COLO668 (cell line): ENCODE data around the gene MAGI1.

Experiments
- DNase-seq: peaks from one replicate; lab custom pipeline; 2025; ENCODE audit not compliant: unreplicated experiment; lab: John Stamatoyannopoulos, UW

The MAGI1 gene

GRCh38 chr3:65674226-65674625 is 364.5 kb downstream of the MAGI1 start:
- DNase-seq: no peak

DNA sequence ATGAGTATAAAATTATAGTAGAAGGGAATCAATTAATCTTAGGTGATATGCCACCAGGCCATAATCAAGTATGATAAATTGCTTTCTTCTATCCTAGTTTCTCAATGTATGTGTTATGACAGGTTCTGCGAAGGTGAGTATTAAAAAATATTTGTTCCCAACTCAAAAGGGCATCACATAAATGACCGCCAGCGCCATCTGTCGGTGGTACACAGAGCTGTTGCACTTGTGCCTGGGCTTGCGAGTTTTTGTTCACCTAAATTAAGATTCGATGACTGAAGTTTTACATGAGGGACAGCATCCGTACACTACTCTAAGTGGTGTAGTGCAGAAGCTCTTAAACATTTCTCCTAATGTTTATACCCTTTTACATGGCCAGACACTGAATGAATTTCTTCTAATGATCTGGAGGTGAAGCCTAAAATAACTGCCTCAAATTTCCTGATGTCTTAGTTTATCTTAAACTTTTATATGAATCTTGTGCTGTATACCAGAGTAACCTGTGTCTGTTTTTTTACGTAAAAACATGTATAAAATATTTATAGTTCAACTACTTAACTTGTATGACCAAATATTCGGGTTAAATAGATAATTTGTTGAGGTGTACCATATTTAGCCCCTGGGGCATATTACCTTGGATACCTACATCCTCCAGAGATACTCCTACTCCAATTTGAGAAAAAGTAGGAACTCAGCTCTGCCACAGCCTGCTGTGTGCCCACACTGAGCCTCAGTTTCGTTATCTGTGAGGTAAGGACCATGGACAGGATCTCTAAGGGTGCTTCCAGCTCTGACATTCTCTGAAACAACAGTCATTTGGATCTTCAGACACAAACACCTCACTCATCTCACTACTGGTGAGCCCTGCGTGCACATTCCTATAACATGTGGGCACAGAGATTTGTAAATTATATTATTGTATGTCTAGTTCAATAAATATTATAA is 365.6 kb downstream of the MAGI1 start:
- peak; percentile 42 for DNase-seq

GRCh38 chr3:65672061-65672460 is 366.7 kb downstream of the MAGI1 start:
- no peak for DNase-seq

GRCh38 chr3:65671004-65671403 is 367.7 kb downstream of the MAGI1 start:
- DNase-seq: no peak

DNA sequence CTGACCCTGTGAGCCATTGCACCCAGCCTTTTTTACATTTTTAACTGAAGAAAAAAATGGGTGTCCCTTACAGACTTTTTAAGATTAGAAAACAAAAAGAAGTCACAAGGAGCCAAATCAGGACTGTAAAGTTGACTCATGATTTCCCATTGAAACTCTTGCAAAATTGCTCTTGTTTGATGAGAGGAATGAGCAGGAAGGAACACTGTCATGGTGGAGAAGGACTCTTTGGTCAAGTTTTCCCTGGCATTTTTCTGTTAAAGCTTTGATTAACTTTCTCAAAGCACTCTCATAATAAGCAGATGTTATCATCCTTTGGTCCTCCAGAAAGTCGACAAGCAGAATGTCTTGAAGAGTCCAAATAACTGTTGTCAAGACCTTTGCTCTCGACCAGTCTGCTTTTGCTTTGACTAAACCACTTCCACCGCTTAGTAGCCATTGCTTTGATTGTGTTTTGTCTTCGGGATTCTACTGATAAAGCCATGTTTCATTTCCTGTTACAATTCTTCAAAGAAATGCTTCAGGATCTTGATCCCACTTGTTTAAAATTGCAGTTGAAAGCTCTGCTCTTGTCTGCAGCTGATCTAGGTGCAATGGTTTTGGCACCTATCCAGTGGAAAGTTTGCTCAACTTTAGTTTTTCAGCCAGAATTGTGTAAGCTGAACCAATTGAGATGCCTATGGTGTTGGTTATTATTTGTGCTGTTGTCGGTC is 369.4 kb downstream of the MAGI1 start:
- DNase-seq: no peak

- DNase-seq: no peak
Measured at GRCh38 chr3:65667963-65668362, 370.8 kb downstream of the MAGI1 start.

GRCh38 chr3:65666448-65667091 is 372.1 kb downstream of the MAGI1 start:
- no peak for DNase-seq

DNA sequence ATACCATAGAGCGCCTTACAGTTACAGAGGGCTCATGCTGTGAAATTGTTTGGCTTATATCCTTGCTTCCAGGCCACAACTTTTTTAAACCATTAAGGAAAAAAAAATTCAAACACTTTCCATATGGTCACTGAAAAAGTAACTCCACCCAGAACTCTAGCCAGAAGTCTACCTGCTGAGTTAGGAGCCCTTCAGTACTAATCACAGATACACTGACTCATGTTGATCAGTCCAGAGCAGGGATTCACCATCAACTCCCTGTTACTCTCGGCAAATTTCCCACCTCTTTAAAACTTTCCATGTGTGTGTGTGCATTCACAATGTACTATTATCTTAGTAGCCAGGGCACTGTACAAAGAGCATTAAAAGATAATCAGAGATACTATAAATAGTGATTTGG is 372.8 kb downstream of the MAGI1 start:
- DNase-seq: no peak

GRCh38 chr3:65664931-65665330 is 373.8 kb downstream of the MAGI1 start:
- DNase-seq: no peak

DNA sequence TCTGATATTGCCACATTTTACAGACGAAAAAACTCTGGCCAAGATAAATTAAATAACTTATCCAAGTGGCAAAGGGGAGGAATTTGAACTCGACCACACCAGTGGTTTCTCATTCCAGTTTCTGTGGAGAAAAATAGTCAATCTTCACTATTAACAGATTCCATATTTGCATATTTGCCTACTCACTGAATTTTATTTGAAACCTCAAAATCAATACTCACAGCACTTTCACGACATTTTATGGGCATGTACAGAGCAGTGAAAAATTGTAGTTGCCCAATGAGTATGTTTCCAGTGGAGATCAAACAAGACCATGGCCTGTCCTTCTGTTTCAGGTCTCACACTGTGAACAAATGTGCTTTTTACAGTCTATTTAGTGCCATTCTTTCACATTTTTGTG is 374.3 kb downstream of the MAGI1 start:
- DNase-seq: no peak

GRCh38 chr3:65662095-65662494 is 376.6 kb downstream of the MAGI1 start:
- DNase-seq: no peak

DNA sequence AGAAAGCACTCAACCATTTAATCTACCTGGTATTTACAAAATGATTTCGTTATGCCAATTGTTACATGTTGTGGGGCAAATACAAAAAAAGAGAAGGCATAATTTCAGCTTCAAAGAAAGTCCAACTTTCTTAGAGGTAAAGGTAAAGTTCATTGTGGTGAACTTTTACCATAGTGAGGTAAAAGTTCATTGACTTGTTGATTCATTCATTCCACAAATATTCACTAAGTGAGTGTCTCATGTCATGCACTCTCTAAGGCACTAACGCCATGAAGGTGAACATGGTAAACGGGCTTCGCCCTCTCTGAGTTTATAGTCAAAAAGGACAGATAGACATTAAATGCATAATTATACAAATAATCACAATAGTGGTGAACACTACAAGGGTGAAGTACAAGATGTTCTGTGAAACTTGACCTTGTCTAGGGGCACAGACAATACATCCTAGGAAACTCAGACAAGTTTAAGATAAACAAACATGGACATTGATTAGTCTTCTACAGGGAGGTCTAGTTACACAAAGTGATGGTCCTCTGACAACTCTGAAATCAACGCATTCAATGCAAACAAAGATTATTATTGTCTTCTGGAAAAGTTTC is 378.6 kb downstream of the MAGI1 start:
- DNase-seq: no peak

DNA sequence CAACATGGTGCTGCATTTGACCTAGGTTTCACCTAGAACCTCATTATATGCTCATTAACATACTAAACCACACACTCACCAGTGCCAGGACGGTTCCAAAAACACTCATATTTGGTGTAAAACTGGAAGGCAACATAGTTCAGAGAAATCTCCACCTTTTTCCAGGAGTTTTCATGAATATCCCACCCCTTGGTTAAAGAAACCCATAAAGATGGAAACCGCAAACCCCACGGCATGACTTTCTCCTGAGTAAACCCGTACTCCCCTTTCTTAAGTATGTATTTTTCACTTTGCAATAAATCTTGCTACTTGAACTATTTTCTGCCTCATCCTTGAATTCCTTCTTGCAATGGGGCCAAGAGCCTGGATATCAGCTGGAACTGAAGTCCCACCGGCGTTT is 379.3 kb downstream of the MAGI1 start:
- DNase-seq: no peak

- no peak for DNase-seq
Measured at GRCh38 chr3:65658401-65658800, 380.3 kb downstream of the MAGI1 start.

DNA sequence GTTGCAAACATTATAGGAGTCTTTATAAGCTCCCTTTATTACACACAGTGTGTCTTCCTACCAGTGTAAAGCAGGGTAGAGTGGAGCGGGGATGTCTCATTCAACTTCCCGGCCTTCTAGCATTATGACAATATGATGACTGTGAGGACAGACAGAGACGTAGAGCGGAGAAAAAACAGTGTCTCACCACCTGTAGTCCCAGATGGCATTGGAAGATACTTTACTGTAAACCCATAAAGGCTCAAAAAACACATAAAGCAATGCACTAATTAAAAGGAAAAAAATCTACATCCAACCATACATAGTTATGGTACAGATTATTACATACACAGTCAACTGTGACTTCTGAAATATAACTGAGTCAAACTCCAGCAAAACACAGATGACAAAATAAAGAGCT is 383.7 kb downstream of the MAGI1 start:
- DNase-seq: no peak

GRCh38 chr3:65653731-65654130 is 385.0 kb downstream of the MAGI1 start:
- DNase-seq: no peak

- no peak for DNase-seq
Measured at GRCh38 chr3:65650247-65650646, 388.5 kb downstream of the MAGI1 start.

DNA sequence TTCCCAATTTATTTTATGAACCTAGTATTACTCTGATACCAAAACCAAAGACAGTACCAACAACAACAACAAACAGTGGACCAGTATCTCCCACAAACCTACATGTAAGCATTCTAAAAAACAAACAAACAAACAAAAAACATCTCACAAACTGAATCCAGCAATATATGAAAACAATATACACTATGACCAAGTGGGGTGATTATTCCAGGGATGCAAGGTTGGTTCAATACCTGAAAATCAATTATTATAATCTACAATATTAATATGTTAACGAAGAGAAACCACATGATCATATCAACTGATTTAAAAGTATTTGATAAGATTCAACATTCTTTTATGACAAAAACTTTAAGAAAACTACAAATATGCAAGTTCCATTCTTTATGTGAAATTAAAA is 391.3 kb downstream of the MAGI1 start:
- DNase-seq: no peak

DNA sequence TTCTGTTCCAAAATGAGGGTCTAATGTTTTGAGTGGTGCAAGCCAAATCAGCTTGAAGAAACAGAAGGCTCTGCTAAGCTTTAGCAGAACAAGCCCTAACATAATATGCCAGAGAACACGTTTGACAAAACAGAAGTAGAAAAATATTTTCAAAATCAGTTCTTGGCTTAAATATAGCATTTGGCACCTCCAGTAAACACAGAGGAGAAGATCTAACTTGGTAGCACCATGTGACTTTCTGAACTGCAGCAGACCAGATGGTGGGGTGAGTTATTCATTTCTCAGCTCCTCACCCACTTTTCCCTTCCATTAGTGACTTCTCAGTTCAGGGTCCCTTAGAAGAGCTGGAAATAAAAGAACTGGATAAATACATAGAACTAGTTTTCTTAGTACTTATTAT is 395.8 kb downstream of the MAGI1 start:
- no peak for DNase-seq

- DNase-seq: no peak
Measured at GRCh38 chr3:65641777-65642176, 396.9 kb downstream of the MAGI1 start.

DNA sequence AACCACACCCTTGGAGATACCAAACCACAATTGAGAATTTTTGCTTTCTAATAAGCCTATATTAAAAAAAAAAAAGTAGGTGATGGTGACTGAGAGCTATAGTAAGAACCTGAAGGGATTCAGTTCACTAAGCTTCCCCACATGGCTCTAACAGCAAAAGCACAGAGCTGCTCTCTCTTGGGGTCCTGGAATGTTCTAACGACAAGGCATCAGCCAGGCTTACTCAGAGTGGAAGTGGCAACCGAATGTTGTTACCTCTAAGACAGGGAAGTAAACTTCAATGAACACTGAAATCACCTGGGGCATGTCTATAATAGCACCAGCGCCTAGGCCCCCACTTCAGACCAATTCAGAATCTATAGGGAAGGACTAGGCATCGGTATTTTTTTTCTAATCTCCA is 397.7 kb downstream of the MAGI1 start:
- DNase-seq: no peak
